ENCODE results near the gene AGAP1.

- TF ChIP-seq POLR2A (IDR thresholded peaks at IDR 0.05) (no peak), CTCF (IDR thresholded peaks at IDR 0.05) (no peak)
Observed at GRCh38 chr2:235618039-235618438, 124.2 kb downstream of the AGAP1 start.

Measured in right lobe of liver (tissue), 4 donors.